HG02763 (cell line): ENCODE measurements around the gene ZNF454.

ENCODE experiments used
- ATAC-seq: cut with Tn5 transposase; IDR thresholded peaks from one replicate; pipeline ENCODE4 v1.9.1; 2021; ENCODE audit warnings: mild to moderate bottlenecking, moderate library complexity; ENCODE audit not compliant: unreplicated experiment

The ZNF454 gene

DNA sequence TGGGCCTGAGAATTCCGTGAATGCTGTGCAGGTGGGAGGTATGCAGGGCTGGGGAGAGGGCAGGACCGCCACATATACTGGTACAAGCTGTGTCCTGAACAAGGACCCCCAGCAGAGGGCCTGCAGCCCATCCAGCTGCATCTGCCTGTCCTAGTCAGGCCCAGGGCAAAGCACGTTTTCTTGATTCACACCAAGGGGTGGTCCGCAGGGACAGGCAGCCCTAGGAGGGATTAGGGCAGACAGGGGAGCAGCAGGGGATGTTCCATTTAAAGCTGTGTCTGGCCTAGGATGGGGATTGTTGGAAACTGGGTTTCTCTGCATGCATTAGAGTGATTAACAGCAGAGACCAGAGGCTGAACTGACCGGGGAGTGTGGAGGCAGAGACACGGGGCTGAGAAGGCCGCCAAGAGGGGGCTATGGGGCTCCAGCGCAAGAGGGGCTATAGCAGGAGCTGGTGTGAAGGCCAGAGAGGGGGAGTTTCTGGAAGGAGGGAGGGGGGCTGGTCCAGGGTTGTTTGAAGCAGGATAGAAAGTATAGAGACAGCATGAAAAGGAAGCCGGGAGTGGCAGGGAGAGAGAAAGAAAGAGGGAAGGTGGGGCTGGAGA, 51.4 kb downstream of the ZNF454 start:
- no peak for ATAC-seq

GRCh38 chr5:178993236-178993765, 52.3 kb downstream of the ZNF454 start:
- ATAC-seq = no peak

- no peak for ATAC-seq
These were observed 53.1 kb downstream of the ZNF454 start for GRCh38 chr5:178993955-178994579.

DNA sequence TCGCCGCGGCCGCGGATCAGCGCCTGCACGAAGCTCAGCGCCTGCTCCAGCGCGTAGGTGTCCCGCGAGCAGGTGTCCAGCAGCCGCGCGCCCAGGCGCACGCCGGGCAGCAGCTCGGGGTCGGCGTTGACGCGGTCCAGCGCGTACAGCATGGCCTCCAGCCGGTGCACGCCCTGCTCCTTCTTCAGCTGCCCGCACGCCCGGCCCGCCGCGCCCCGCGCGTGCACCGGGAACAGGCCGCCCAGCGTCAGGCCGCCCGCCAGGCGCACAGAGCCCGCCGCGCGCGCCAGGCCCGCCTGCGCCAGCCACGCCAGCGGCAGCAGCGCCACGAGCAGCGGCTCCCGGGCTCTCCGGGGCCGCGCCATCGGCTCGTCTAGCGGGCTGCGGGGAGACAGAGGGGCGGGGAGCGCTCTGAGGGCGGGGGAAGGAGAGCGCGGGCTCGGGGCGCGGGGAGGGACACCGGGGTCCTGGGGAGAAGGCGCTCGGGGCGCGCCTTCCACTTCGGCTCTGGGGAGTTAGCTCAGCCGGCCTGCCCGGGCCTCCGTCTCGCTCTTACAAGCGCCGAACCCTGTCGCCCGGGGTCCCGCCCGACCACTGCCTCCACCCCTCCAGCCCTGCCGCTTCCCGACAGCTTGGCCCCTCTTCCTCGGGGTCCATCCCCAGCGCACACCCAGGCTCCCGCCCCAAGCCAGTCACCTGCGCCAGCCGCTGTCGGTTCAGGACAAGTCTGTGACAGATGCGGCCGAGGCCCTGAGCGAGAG, 53.8 kb downstream of the ZNF454 start, which contains the start of gene GRM6:
Gene GRM6 (minus strand): TSS at position 741 of the 761 bp plus-strand sequence. CDS start 376 bp downstream, at position 365.
- ATAC-seq = no peak

GRCh38 chr5:178995341-178995690, 54.3 kb downstream of the ZNF454 start:
- no peak for ATAC-seq

- ATAC-seq = no peak
These were observed 55.2 kb downstream of the ZNF454 start for GRCh38 chr5:178996156-178996555.

GRCh38 chr5:178997191-178997590, 56.2 kb downstream of the ZNF454 start:
- no peak for ATAC-seq

- no peak for ATAC-seq
These were observed 57.4 kb downstream of the ZNF454 start for GRCh38 chr5:178998441-178998840.

- no peak for ATAC-seq
These were observed 65.6 kb downstream of the ZNF454 start for GRCh38 chr5:179006564-179006963.

GRCh38 chr5:179008667-179009066, 67.7 kb downstream of the ZNF454 start:
- ATAC-seq = no peak
